ENCODE data around the gene SHLD2.
"Not testable (repeated sequence)": the region's sequence is repeated elsewhere in the genome, so short reads cannot be mapped to it uniquely, and the experiment has no call there.

The SHLD2 gene

DNA sequence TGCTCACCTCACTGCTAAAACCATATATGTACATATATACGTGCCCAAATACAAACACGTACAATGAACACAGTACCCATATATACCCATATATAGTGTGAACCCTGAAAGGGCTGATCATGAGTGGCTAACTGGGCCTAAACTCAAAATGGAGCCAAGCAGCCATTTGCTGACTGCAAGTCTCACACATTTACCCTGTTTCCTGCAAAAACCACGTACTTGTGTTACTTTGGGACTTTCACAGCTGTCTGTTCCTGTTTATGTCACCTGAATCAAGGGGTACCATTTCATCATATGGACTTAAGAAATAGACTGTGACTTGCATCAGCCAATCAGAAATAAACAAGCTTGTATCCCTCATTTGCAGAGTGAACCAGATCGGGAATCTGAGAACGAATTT, 124.4 kb downstream of the SHLD2 start:
- FAIRE-seq; DNase-seq (ENCODE audit: insufficient read length, low spot score): not testable (repeated sequence)

DNA sequence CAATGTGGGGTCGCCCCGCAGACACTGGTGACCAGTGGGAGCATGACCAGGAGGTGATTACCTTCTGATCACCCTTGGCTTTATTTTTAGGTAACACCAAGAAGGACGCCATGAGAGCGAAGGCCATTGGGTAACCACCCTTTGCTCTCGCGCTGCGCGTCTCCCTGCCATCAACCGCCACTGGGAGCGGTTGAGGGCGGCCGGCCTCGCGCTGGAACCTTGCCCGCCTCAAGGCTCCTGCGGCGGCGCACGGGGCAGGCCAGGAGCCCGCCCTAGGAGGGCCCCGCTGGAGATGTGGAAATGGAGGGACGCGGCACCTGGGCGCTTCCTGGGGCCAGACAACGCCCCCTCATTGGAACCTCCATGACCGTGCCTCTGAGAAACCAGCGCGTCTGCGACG, 127.8 kb downstream of the SHLD2 start:
- not testable (repeated sequence) for FAIRE-seq; DNase-seq (ENCODE audit: insufficient read length, low spot score)

DNA sequence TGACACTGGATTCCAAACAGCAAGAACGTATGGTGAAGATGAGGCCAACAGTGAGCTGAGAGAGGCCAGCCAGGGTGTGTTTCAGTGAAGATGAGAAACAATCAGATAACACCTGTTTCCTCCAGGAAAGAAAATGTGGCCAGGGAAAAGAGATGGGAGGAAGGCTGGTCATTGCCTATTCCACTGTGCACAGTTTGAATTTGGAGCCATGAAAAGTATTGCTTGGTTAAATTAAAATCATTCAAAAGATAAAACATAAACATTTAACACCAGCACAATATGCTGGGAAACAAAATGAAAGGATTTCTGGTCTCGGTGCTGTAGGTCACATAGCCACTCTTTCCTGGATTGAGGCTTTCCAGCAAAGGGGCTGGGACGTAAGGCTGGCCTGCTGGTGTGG, 130.1 kb downstream of the SHLD2 start, which contains the start of gene NUTM2A:
TSS of gene NUTM2A (plus strand) at position 301 of the 400 bp plus-strand sequence. CDS start 383 bp downstream, outside the sequence.
- DNase-seq (ENCODE audit: insufficient read length, low spot score); FAIRE-seq: not testable (repeated sequence)

DNA sequence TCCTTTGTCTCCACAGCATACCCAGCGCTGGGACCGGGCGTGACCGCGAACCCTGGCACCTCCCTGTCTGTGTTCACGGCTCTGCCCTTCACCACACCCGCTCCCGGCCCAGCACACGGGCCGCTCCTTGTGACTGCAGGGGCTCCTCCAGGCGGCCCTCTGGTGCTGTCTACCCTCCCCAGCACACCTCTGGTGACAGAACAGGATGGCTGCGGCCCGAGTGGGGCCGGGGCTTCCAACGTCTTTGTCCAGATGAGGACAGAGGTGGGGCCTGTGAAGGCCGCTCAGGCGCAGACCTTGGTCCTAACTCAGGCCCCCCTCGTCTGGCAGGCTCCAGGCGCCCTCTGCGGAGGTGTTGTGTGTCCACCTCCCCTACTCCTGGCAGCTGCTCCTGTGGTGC, 133.2 kb downstream of the SHLD2 start:
- not testable (repeated sequence) for DNase-seq (ENCODE audit: insufficient read length, low spot score); FAIRE-seq

DNA sequence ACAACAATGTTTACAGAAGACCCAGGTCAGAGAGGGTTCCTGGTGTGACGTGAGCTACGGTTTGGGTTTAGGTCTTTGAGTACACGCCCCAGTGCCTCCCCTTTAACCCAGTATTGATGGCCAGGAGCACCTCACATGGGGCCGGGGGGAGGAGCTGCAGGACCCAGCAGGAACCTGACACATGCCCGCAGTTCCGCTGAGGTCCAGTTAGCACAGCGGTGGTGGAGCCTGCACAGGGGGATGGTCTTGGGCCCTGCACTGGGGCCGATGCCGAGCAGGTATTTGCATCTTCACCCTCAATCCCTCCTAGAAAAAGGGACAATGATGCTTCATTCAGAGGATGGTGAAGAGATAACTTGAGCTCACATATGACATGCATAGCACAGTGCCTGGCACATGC, 134.2 kb downstream of the SHLD2 start:
- DNase-seq (ENCODE audit: insufficient read length, low spot score); FAIRE-seq: not testable (repeated sequence)

DNA sequence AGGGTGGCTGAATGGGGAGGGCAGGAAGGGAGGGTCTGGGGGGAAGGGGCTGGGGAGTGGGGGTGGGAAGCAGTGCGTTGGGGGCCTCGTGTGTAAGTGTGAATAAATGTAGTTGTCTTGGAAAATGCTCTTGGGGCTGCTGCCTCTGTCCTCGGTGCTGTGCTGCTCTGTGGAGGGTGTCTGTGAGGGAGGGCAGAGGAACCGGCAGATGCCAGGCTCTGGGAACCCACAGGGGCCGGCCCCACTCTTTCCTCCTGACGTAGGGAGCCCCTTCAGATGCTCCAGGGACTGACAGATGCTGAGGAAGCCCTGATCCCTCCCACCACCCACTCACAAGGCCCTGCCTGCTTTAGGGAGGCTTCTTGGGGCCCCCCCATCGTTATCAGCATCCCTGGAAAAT, 139.8 kb downstream of the SHLD2 start:
- DNase-seq (ENCODE audit: insufficient read length, low spot score); FAIRE-seq: not testable (repeated sequence)

DNA sequence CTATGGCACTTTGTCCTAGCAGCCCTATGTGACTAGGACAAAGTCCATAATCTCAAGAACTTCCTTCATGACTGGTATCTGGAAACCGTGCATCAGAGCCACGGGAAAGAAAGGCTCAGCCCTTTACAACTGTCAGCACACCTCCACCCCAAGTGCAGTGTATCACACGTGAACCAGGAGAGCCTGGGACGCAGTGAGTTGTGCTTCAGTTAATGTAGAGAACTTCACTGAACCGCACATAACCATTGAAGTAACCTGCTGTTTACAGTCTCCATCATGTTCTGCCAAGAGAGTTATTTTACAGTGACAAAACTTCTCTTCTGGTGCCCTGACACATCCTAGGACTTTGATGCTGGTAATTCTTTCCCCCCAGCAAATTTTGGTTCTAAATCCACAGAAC, 142.2 kb downstream of the SHLD2 start:
- FAIRE-seq; DNase-seq (ENCODE audit: insufficient read length, low spot score): not testable (repeated sequence)

DNA sequence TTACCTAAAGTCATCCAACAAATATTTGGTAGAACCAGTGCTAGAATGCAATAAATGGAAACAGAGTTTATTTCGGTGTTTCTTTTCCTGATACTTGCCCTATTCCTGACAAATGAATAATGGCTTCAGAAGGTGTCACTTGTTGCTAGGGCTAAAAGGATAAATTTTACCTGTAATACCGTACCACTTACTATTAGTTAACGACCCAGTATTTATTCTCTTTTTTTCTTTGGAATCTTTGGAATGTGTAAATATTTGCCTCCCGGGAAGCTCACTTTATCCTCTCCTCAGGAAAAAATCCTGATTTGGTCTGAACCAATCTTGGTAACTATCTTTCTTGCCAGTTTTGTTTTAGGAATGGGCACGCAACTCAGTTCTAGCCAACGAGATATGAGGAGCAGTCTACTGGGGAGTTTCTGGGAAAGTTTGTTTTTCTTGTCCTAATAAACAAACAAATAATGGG, 144.4 kb downstream of the SHLD2 start:
- FAIRE-seq; DNase-seq (ENCODE audit: insufficient read length, low spot score): not testable (repeated sequence)

Data from H54 (cell line).